ENCODE data around the gene CDH4.

CDH4 gene

DNA sequence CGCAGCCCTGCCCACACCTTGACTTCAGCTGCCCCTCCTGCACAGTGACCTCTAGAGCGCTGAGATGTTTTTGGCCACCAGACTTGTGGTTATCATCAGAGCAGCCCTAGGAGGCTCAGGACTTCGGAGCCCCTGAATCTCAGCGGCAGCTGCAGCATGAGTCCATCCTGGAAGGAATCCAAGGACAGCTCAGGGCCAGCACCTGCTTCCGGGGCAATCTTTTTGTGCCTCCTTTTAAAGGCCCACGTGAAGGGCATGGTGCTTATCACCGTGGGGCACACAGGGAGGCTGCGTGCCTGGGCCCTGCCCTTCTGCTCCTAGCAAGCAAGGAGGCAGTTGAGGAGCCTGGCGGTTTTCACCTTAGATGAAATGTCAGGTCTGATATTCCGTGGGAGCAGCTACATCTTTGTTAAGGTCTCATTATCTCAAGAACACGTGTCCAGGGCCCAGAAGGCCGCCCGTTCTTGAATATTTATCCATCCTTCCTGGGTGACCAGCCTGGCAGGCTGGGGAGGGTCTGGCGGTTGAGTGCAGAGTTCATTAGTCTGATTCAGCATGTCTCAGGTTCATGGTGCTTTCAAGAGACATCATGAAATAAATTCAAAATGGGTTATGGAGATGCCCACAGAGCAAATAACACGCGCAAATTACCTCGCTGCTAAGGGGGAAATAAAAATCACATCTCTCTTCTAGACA lies 421.2 kb downstream of the CDH4 start:
- no peaks in the 10 kb centered on the region for H3K9me3 ChIP-seq (ENCODE audit: low read length)
- H3K4me3 ChIP-seq (ENCODE audit: low read depth in 1 of 2, low read length in 2 of 2), result no peak overlapping the region
- H3K36me3 ChIP-seq (ENCODE audit: insufficient read depth, low read length), result no peaks in the 10 kb centered on the region
- H3K4me1 ChIP-seq (ENCODE audit: insufficient read depth, low read length), result no peaks in the 10 kb centered on the region
- no peak overlapping the region for H3K9ac ChIP-seq (ENCODE audit: low read length)
- no peaks in the 10 kb centered on the region for H3K27me3 ChIP-seq (ENCODE audit: control insufficient read depth in 1 of 2, insufficient read depth in 2 of 2, low read length in 2 of 2)
- no peak overlapping the region for H3K27ac ChIP-seq (ENCODE audit: low read depth, low read length)

GRCh38 chr20:61674121-61674520 lies 422.1 kb downstream of the CDH4 start:
- Histone ChIP-seq H3K4me3 (ENCODE audit: low read depth in 1 of 2, low read length in 2 of 2) (no peak overlapping the region), H3K9me3 (ENCODE audit: low read length) (no peaks in the 10 kb centered on the region), H3K27ac (ENCODE audit: low read depth, low read length) (no peak overlapping the region), H3K27me3 (ENCODE audit: control insufficient read depth in 1 of 2, insufficient read depth in 2 of 2, low read length in 2 of 2) (no peaks in the 10 kb centered on the region), H3K4me1 (ENCODE audit: insufficient read depth, low read length) (no peaks in the 10 kb centered on the region), H3K36me3 (ENCODE audit: insufficient read depth, low read length) (no peaks in the 10 kb centered on the region), H3K9ac (ENCODE audit: low read length) (no peak overlapping the region)

DNA sequence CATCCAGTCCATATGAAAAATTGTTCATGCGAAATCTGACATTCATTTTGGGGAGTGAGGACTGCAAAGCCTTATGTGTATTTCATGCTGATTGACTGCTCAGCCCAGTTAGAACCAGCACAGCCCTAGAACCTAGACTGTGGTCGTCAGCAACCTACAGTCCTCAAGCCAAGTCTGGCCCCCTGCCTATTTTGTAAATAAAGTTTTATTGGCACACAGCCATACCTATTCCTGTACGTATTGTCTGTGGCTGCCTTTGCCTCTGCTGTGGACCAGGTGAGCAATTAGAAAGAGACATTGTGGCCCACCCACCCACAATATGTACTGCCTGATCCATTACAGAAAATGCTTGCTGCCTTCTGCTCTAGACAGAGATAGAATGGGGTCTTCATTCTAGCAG lies 422.6 kb downstream of the CDH4 start:
- H3K27me3 ChIP-seq (ENCODE audit: control insufficient read depth in 1 of 2, insufficient read depth in 2 of 2, low read length in 2 of 2), result peaks cover 0 to 3% of the 10 kb centered on the region in 2 donors
- H3K27ac ChIP-seq (ENCODE audit: low read depth, low read length), result no peak overlapping the region
- no peak overlapping the region for H3K4me3 ChIP-seq (ENCODE audit: low read depth in 1 of 2, low read length in 2 of 2)
- no peaks in the 10 kb centered on the region for H3K4me1 ChIP-seq (ENCODE audit: insufficient read depth, low read length)
- H3K9ac ChIP-seq (ENCODE audit: low read length), result no peak overlapping the region
- H3K36me3 ChIP-seq (ENCODE audit: insufficient read depth, low read length), result no peaks in the 10 kb centered on the region
- no peaks in the 10 kb centered on the region for H3K9me3 ChIP-seq (ENCODE audit: low read length)

DNA sequence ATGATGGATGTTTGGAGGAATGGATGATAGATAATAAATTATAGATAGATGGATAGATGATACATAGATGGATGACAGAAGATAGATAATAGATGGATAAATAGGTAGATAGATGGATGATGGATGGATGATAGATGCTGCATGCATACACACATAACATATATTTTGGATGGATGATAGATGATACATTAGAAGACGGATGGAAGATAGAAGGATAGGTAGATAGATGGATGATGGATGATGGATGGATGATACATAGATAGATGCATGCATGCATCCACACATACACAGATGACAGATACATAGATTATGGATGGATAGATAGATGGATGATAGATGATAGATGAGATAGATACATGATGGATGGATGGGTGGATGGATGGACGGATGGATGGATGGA lies 425.9 kb downstream of the CDH4 start:
- Histone ChIP-seq H3K27ac (ENCODE audit: low read depth, low read length) (no peak overlapping the region), H3K9me3 (ENCODE audit: low read length) (no peaks in the 10 kb centered on the region), H3K27me3 (ENCODE audit: control insufficient read depth in 1 of 2, insufficient read depth in 2 of 2, low read length in 2 of 2) (peaks cover 0 to 24% of the 10 kb centered on the region in 2 donors), H3K36me3 (ENCODE audit: insufficient read depth, low read length) (no peaks in the 10 kb centered on the region), H3K4me3 (ENCODE audit: low read depth in 1 of 2, low read length in 2 of 2) (no peak overlapping the region), H3K4me1 (ENCODE audit: insufficient read depth, low read length) (peaks cover 4% of the 10 kb centered on the region), H3K9ac (ENCODE audit: low read length) (no peak overlapping the region)

DNA sequence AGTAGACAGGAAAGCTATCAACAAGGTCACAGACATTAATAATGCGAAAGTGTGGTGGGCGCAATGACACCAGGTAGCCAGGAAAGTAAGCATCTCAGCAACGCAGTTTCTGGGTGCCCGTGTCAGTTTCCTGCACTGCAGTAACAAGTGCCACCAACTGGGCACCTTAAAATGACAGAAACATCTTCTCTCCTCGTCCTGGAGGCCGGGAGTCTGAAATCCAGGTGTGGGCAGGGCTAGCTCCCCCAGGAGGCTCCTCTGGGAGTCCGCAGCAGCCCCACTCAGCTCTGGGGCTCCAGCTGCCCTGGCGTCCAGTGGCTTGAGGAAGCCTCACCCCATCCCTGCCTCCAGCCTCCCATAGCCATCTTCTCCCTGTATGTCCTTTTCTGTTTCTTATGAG lies 426.4 kb downstream of the CDH4 start:
- Histone ChIP-seq H3K4me3 (ENCODE audit: low read depth in 1 of 2, low read length in 2 of 2) (no peak overlapping the region), H3K27me3 (ENCODE audit: control insufficient read depth in 1 of 2, insufficient read depth in 2 of 2, low read length in 2 of 2) (peaks cover 0 to 24% of the 10 kb centered on the region in 2 donors), H3K9me3 (ENCODE audit: low read length) (no peaks in the 10 kb centered on the region)

GRCh38 chr20:61679473-61679872 lies 427.4 kb downstream of the CDH4 start:
- H3K9me3 ChIP-seq (ENCODE audit: low read length), result no peaks in the 10 kb centered on the region
- peaks cover 0 to 24% of the 10 kb centered on the region in 2 donors for H3K27me3 ChIP-seq (ENCODE audit: control insufficient read depth in 1 of 2, insufficient read depth in 2 of 2, low read length in 2 of 2)
- H3K9ac ChIP-seq (ENCODE audit: low read length), result no peak overlapping the region
- no peak overlapping the region for H3K27ac ChIP-seq (ENCODE audit: low read depth, low read length)
- H3K4me1 ChIP-seq (ENCODE audit: insufficient read depth, low read length), result peaks cover 7% of the 10 kb centered on the region
- H3K4me3 ChIP-seq (ENCODE audit: low read depth in 1 of 2, low read length in 2 of 2), result no peak overlapping the region
- H3K36me3 ChIP-seq (ENCODE audit: insufficient read depth, low read length), result no peaks in the 10 kb centered on the region

More for the DNA sequence above, 426.4 kb downstream of the CDH4 start:
- peaks cover 7% of the 10 kb centered on the region for H3K4me1 ChIP-seq (ENCODE audit: insufficient read depth, low read length)
- H3K27ac ChIP-seq (ENCODE audit: low read depth, low read length), result no peak overlapping the region
- H3K9ac ChIP-seq (ENCODE audit: low read length), result no peak overlapping the region
- H3K36me3 ChIP-seq (ENCODE audit: insufficient read depth, low read length), result no peaks in the 10 kb centered on the region

DNA sequence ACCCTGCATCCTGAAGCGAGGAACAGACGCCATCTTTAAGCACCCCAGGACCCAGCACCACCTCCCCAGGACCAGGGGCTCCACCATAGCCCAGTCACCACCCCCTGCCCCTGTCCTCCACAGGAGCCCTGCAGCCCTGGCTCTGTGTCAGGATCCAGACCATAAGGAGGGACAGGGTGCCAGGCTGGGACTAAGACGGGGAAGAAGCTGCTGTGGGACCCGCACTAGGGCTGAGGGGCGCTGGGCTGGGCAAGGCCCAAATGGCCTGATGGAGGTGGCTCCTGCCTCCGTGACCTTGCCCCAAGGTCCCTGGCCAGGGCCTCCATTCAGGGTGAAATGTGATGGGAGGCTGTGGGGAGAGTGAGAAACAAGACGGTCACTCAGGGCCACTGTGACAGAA lies 428.0 kb downstream of the CDH4 start:
- Histone ChIP-seq H3K9me3 (ENCODE audit: low read length) (no peaks in the 10 kb centered on the region), H3K36me3 (ENCODE audit: insufficient read depth, low read length) (no peaks in the 10 kb centered on the region), H3K9ac (ENCODE audit: low read length) (no peak overlapping the region), H3K27ac (ENCODE audit: low read depth, low read length) (no peak overlapping the region), H3K27me3 (ENCODE audit: control insufficient read depth in 1 of 2, insufficient read depth in 2 of 2, low read length in 2 of 2) (peaks cover 5 to 25% of the 10 kb centered on the region in 2 donors), H3K4me3 (ENCODE audit: low read depth in 1 of 2, low read length in 2 of 2) (no peak overlapping the region), H3K4me1 (ENCODE audit: insufficient read depth, low read length) (peaks cover 7% of the 10 kb centered on the region)

DNA sequence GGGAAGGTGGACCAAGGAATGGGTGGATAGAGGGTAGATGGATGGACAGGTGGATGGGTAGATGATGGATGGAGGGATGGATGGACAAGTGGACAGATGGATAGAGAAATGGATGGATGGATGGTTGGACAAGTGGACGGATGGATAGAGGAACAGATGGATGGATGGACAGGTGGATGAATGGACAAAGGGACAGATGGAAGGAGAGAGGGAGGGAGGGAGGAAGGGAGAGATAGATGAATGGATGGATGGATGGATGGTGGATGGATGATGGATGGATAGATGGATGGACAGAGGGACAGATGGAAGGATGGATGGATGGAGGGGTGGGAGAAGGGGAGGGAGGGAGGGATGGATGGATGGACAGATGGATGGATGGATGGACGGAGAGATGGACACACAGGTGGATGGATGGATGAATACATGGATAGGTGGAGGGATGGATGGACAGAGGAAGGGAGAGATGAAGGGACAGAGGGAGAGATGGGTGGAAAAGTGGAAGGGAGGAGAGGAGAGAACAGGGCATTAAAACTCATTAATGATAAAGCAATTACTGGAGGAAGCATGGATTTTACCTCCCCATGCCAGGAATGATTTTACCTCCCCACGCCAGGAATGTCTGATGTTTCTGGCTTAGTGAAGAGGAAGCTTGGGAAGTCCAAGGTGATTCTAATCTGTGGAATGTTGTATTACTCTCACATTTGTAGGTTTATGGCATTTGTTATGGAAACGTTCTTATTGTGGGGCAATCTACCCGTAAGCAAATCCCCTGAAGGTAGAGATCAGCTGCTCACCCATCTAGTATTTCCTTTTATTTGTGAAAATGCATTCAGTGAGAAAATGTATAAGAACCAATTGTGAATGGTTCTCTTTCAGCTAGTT lies 430.3 kb downstream of the CDH4 start:
- Histone ChIP-seq H3K27me3 (ENCODE audit: control insufficient read depth in 1 of 2, insufficient read depth in 2 of 2, low read length in 2 of 2) (peaks cover 7 to 33% of the 10 kb centered on the region in 2 donors), H3K4me1 (ENCODE audit: insufficient read depth, low read length) (peaks cover 7% of the 10 kb centered on the region), H3K36me3 (ENCODE audit: insufficient read depth, low read length) (no peaks in the 10 kb centered on the region), H3K9me3 (ENCODE audit: low read length) (no peaks in the 10 kb centered on the region), H3K9ac (ENCODE audit: low read length) (no peak overlapping the region), H3K27ac (ENCODE audit: low read depth, low read length) (no peak overlapping the region), H3K4me3 (ENCODE audit: low read depth in 1 of 2, low read length in 2 of 2) (no peak overlapping the region)

DNA sequence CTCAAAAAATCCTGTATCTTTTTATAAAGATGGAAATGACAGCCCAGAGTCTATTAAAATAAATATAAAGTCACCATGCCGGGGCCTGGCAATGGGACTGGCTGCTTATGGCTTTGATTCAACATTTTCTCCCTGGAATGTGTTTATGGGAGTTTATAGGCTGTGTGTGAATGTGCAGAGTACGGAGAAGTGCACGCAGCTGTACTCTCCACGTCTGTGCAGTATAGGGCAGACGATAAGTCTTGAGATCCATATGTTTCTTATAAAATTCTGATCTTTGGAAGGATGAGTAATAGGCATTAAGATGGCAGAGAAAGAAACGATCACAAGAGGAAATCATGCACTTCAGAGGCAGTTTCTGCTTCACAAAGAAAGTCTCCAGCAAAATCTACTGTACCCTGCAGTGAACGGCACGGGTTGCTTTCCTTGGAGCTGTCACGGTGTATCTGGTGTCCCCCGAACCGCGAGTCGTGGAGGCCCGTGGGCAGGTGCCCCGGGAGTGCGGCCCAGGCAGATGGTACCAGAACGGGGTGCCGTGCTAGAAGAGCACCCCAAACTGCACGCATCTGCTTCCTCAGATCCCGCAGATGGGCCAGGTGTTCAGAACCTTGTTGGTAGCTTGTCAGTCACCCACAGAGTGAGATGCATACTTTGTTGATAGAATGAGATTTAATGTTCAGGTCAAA lies 431.1 kb downstream of the CDH4 start:
- no peak overlapping the region for H3K9ac ChIP-seq (ENCODE audit: low read length)
- H3K9me3 ChIP-seq (ENCODE audit: low read length), result no peaks in the 10 kb centered on the region
- no peak overlapping the region for H3K4me3 ChIP-seq (ENCODE audit: low read depth in 1 of 2, low read length in 2 of 2)
- peaks cover 7 to 33% of the 10 kb centered on the region in 2 donors for H3K27me3 ChIP-seq (ENCODE audit: control insufficient read depth in 1 of 2, insufficient read depth in 2 of 2, low read length in 2 of 2)
- H3K36me3 ChIP-seq (ENCODE audit: insufficient read depth, low read length), result no peaks in the 10 kb centered on the region
- peaks cover 7% of the 10 kb centered on the region for H3K4me1 ChIP-seq (ENCODE audit: insufficient read depth, low read length)
- no peak overlapping the region for H3K27ac ChIP-seq (ENCODE audit: low read depth, low read length)

DNA sequence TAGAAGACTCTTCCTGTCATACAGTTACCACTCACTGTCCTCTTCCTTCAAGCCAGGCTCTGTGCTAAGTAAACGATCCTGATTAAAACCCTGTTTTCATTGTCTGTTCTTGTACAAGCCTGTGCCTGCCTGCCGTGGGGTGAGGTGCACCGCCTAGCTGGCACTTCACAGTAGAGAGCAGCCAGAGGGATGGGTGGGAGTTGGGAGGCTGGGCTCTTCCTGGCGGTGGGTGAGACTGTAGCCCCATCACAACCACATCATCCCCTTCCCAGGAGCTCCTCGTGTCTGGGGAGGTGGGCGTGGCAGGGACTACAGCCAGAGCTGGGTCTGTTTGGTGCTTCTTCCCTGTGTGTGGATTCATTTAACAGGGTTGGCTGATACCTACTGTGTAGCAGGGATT lies 431.7 kb downstream of the CDH4 start:
- Histone ChIP-seq H3K4me3 (ENCODE audit: low read depth in 1 of 2, low read length in 2 of 2) (no peak overlapping the region), H3K4me1 (ENCODE audit: insufficient read depth, low read length) (peaks cover 7% of the 10 kb centered on the region), H3K27ac (ENCODE audit: low read depth, low read length) (no peak overlapping the region), H3K9ac (ENCODE audit: low read length) (no peak overlapping the region), H3K36me3 (ENCODE audit: insufficient read depth, low read length) (no peaks in the 10 kb centered on the region), H3K9me3 (ENCODE audit: low read length) (no peaks in the 10 kb centered on the region), H3K27me3 (ENCODE audit: control insufficient read depth in 1 of 2, insufficient read depth in 2 of 2, low read length in 2 of 2) (peaks cover 7 to 33% of the 10 kb centered on the region in 2 donors)

GRCh38 chr20:61684136-61684535 lies 432.1 kb downstream of the CDH4 start:
- Histone ChIP-seq H3K27me3 (ENCODE audit: control insufficient read depth in 1 of 2, insufficient read depth in 2 of 2, low read length in 2 of 2) (peaks cover 7 to 33% of the 10 kb centered on the region in 2 donors), H3K4me3 (ENCODE audit: low read depth in 1 of 2, low read length in 2 of 2) (no peak overlapping the region), H3K4me1 (ENCODE audit: insufficient read depth, low read length) (peaks cover 7% of the 10 kb centered on the region), H3K9me3 (ENCODE audit: low read length) (no peaks in the 10 kb centered on the region), H3K9ac (ENCODE audit: low read length) (no peak overlapping the region), H3K36me3 (ENCODE audit: insufficient read depth, low read length) (no peaks in the 10 kb centered on the region), H3K27ac (ENCODE audit: low read depth, low read length) (no peak overlapping the region)
